ENCODE results near the gene EREG.

EREG gene

DNA sequence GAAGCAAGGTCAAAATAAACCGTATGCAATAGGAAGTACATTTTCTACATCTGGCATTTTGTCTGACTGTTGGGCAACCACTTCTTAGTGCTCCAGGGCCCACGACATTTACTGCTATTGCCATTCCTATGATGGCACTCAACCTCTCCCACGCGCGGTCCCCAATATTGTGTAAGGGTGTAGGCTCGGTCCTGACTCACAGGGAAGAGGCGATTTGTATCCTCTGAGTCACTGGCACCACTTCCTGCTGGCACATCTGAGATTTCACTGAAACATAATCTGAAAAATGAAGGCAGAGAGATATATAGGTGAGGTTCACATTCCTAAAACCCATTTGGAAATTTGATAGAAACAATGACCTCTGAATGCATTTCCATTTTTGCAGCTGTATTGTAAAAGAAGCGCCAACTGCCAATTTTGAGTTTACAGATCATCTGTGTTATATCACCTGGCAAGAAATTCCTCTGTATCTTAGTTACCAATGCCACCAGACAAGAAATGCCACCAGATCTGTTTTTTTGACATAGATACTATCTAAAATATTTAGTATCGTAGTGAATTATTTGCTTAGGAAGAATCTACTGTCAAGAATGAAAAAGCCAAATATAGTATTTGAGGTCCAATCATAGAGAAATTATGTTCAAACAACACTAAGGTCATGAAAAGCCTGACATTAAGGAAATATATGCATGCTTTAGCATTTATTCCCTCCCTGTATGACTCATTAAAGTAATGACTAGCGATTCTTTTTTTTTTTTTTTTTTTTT lies 9.8 kb downstream of the EREG start:
- TF ChIP-seq, protein P1, sequence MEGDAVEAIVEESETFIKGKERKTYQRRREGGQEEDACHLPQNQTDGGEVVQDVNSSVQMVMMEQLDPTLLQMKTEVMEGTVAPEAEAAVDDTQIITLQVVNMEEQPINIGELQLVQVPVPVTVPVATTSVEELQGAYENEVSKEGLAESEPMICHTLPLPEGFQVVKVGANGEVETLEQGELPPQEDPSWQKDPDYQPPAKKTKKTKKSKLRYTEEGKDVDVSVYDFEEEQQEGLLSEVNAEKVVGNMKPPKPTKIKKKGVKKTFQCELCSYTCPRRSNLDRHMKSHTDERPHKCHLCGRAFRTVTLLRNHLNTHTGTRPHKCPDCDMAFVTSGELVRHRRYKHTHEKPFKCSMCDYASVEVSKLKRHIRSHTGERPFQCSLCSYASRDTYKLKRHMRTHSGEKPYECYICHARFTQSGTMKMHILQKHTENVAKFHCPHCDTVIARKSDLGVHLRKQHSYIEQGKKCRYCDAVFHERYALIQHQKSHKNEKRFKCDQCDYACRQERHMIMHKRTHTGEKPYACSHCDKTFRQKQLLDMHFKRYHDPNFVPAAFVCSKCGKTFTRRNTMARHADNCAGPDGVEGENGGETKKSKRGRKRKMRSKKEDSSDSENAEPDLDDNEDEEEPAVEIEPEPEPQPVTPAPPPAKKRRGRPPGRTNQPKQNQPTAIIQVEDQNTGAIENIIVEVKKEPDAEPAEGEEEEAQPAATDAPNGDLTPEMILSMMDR (conservative IDR thresholded peaks at IDR 0.05; ENCODE audit: low read depth, low read length): no peak
- H3K4me3 ChIP-seq (ENCODE audit: low read length): no peak overlapping the region
- DNase-seq (ENCODE audit: low read depth): no peak

DNA sequence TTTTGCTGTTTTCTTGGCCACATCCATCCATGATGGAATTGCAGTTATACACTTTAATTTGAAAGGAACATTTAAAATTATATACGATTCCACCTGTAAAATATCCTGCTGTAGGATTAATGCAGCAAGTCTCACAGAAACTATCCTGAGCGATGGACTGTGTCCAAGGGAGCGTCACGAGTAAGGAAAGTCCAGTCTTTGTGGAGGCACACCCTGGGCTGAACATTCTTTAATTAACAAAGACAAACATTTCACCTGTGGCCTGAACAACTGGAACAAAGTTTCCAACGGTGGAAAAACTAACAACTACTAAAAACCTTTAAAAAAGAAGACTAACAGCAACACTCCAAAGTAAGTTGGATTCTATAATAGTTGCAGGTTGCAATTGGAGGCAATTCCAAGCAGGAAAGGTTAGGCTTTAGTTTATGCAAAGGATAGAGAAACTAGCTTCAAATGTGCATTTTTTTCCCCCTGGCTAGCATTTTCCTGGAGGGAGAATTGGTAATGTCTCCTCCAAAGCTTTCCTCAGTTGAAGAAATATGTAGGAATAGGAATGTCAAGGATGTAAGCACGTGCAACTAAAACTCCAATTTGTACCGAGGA lies 11.0 kb downstream of the EREG start:
- H3K4me3 ChIP-seq (ENCODE audit: low read length): no peak overlapping the region
- TF ChIP-seq, protein P1 (conservative IDR thresholded peaks at IDR 0.05; ENCODE audit: low read depth, low read length): no peak
- DNase-seq (ENCODE audit: low read depth): no peak

DNA sequence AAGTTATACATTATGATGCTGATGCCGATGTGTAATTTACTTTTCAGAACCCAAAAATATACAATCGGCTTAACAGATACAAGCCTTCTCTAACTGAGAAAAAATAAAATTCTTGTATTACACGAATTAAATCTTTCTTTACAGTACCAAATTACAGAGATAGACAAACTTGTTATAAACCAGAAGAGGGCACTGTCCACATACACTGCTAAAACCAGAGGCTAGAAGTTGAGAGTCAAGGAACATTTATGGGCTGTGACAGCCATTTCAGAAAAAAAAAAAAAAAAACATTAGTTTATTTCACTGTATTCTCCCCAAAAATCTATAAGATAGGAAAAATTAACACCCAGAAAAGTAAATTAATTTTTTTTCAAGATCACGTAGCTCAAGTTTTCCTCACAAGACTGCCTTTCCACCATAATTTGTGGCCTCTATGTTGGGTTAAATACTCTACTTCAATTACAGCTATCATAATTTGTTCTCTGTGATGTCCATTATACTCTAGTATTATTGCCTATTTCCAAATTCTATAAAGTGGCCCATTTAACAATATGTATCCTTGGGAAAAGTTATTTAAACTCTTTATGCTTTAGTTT lies 12.0 kb downstream of the EREG start:
- H3K4me3 ChIP-seq (ENCODE audit: low read length): no peak overlapping the region
- TF ChIP-seq, protein P1 (conservative IDR thresholded peaks at IDR 0.05; ENCODE audit: low read depth, low read length): peak; percentile 62
- no peak for DNase-seq (ENCODE audit: low read depth)

DNA sequence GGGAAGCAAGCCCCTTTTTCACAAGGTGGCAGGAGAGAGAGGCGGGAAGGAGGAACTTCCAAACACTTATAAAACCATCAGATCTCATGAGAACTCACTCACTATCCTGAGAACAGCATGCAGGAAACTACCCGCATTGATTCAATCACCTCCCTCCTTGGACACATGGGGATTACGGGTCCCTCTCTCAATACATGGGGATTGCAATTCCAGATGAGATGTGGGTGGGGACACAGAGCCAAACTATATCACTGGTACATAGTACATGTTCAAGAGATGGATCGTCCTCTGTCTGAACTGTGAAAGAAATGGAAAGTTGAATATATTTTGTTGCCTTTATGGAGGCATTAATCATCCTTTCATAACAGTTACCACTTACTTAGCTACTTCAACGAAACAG lies 12.8 kb downstream of the EREG start:
- TF ChIP-seq, protein P1 (conservative IDR thresholded peaks at IDR 0.05; ENCODE audit: low read depth, low read length): no peak

DNA sequence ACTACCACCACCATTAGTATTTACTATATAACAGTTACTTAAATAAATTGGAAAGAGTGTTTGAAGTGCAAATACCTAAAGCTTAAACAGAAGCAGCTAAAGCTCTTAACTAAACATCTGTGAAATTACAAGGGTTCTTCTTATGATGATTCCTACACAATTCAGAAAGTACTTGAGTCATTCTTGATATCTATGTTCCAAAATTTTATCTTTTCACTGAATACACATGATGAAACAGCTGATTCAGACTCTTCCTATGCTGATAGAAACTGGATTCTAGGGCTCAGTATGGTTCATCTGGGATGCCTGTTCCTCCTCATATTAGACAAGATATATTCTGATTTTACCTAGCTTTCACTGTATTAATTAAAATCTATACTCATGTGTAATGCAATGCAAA lies 13.6 kb downstream of the EREG start:
- no peak for DNase-seq (ENCODE audit: low read depth)

More for the DNA sequence above, 12.8 kb downstream of the EREG start:
- H3K4me3 ChIP-seq (ENCODE audit: low read length): no peak overlapping the region
- DNase-seq (ENCODE audit: low read depth): no peak

DNA sequence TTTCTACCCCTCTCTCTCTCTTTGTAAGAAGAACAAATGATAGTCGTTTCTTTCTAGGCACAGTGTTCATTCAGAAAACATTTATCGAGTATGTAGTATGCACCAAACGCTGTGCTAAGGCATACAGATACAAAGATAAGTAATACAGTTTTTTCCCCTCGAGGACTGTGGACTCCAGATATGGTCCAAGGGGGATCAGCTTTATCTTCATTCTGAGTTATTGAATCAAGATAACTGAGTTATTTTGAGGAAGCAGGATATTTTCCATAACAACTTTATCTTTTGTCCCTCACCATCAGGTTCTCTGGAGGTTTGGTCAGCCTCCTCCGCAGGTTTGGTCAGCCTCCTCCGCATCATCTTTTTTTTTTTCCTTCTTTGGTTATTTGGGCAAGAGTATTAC lies 15.0 kb downstream of the EREG start:
- TF ChIP-seq, protein P1 (conservative IDR thresholded peaks at IDR 0.05; ENCODE audit: low read depth, low read length): no peak
- DNase-seq (ENCODE audit: low read depth): no peak
- no peak overlapping the region for H3K4me3 ChIP-seq (ENCODE audit: low read length)

More for the DNA sequence above, 13.6 kb downstream of the EREG start:
- TF ChIP-seq, protein P1 (conservative IDR thresholded peaks at IDR 0.05; ENCODE audit: low read depth, low read length): no peak
- no peak overlapping the region for H3K4me3 ChIP-seq (ENCODE audit: low read length)
